Measurements from ENCODE around the gene TTC12. TPM values are rescaled to one million over a fixed set of nuclear protein-coding genes. Genes with fewer than 3 reads are reported as not detected.

The TTC12 gene
- total and polyA plus RNA-seq, 12 donors, result 3.3 to 18.0 (median 7.8) TPM

- ATAC-seq (no peak), DNase-seq (no peak)
- Histone ChIP-seq H3K4me3 (no peak overlapping the region), H3K9me3 (no peaks in the 10 kb centered on the region), H3K27ac (no peak overlapping the region), H3K36me3 (no peaks in the 10 kb centered on the region), H3K27me3 (peaks cover 0 to 4% (median 0%) of the 10 kb centered on the region in 7 donors), H3K4me1 (no peaks in the 10 kb centered on the region)
- intact Hi-C loops (cut with DNase I), result no loop called here
- TF ChIP-seq CTCF (IDR thresholded peaks at IDR 0.05), result no peak
- 53 to 70% methylated on average over 3 of the region's 3 CpGs for WGBS, 2 donors
These were observed 97.2 kb downstream of the TTC12 start for GRCh38 chr11:113411536-113411935.

- Histone ChIP-seq H3K36me3 (no peaks in the 10 kb centered on the region), H3K4me1 (no peaks in the 10 kb centered on the region), H3K4me3 (no peak overlapping the region), H3K27ac (no peak overlapping the region), H3K9me3 (no peaks in the 10 kb centered on the region), H3K27me3 (no peaks in the 10 kb centered on the region)
- intact Hi-C loops (cut with DNase I), result no loop called here
- no peak for TF ChIP-seq CTCF (IDR thresholded peaks at IDR 0.05)
- WGBS, 2 donors, result 85% methylated on average over 9 of the region's 9 CpGs
- ATAC-seq (peak in 1 of 8 donors; percentile 14), DNase-seq (no peak)
These were observed 98.3 kb downstream of the TTC12 start for GRCh38 chr11:113412675-113413074.

- TF ChIP-seq CTCF (IDR thresholded peaks at IDR 0.05), result no peak
- Histone ChIP-seq H3K27me3 (peaks cover 0 to 3% (median 0%) of the 10 kb centered on the region in 7 donors), H3K27ac (no peak overlapping the region), H3K9me3 (no peaks in the 10 kb centered on the region), H3K36me3 (no peaks in the 10 kb centered on the region), H3K4me1 (no peaks in the 10 kb centered on the region), H3K4me3 (no peak overlapping the region)
- intact Hi-C loops (cut with DNase I), result no loop called here
- no peak for ATAC-seq
- DNase-seq, result no peak
- 95 to 96% methylated on average over 16 of the region's 16 CpGs for WGBS, 2 donors
These were observed 101.0 kb downstream of the TTC12 start for GRCh38 chr11:113415343-113415742.

Other genes starting within 250 kb of the TTC12 start
- gene ANKK1, start 73.2 kb downstream of the TTC12 start, total RNA-seq, result not detected
- under 1 TPM; 0.06 to 0.37 TPM for gene ANKK1, start 73.2 kb downstream of the TTC12 start, polyA plus RNA-seq
- gene DRD2, start 160.8 kb downstream of the TTC12 start, total RNA-seq, result under 1 TPM in 1 of 10 donors, not detected in 9; 0.09 TPM
- gene DRD2, start 160.8 kb downstream of the TTC12 start, polyA plus RNA-seq, result under 1 TPM in 1 of 2 donors, not detected in 1; 0.01 TPM

Measured in heart right ventricle (tissue), 16 donors.